Stimulated activated CD8-positive, alpha-beta memory T cell treated with anti-CD3 and anti-CD28 coated beads, Interleukin-7, amount 100 ng/mL, for 48 hours (primary cell): ENCODE measurements around the gene ABCA3.
"Not testable (repeated sequence)": the region's sequence is repeated elsewhere in the genome, so short reads cannot be mapped to it uniquely, and the experiment has no call there.

Source experiments
- DNase-seq, 2 donors: peaks; one replicate each; pipeline ENCODE4 v3.0.0-alpha.2; 2020; ENCODE audit warnings: low read depth in 1 of 2; ENCODE audit errors: extremely low read depth in 1 of 2

The ABCA3 gene

DNA sequence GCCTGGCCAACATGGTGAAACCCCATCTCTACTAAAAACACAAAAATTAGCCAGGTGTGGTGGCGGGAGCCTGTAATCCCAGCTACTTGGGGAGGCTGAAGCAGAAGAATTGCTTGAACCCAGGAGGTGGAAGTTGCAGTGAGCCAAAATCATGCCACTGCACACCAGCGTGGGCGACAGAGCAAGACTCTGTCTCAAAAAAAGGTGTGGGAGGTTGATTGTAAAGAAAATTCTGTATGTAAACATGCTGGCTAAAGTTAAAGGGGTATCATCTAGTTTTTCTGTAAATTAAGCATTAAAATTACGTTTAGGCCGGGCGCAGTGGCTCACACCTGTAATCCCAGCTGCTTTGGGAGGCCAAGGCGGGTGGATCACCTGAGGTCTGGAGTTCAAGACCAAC, 82.0 kb downstream of the ABCA3 start:
- not testable (repeated sequence) for DNase-seq

- no peak for DNase-seq
These were observed 82.8 kb downstream of the ABCA3 start for GRCh38 chr16:2257726-2258125.

DNA sequence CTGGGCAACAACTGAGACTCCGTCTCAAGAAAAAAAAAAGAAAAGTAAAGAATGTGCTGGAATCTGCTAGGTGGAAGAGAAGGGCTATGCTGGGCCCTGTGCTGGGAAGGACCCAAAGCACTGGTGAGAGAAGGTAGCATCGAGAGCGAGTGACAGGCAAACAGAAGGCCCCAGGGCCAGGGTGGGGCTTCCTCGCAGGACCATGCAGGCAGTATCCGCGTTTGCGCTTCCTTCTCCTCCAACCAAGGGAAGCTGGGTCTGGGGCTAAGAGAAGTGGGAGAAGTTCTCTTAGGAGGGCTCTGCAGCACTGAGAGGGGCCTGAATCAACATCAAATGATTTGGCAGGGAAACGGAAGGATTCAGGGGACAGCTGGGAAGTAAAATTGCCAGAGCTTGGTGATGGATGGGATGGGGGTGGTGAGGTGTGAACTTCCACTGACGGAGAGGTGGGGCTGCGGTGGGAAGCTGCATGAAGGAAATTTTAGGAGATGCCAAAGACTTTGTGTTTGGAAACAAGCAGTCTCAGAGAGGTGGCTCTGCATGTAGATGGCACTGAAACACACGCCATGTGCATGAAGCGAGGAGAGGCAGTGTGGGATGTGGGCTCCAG, 83.9 kb downstream of the ABCA3 start:
- no peak for DNase-seq

DNA sequence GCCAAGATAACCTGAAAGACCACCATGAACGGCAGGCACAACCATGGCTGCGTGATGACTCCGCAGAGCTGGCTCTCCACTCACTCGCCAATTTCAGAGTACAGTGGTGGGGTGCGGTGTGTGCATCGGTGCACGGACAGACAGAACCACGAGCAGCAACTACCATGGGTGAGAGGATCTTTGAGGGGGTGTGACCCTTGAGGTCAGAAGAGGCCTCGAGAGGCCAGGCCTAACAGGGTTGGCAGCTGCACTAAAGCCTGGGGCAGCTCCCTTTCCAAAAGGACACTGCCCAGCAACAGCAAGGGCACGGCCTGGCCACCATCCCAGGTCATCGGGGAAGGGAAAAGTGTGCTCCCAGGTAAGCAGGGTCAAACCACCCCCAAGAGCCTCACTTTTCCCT, 87.2 kb downstream of the ABCA3 start:
- no peak for DNase-seq

- DNase-seq = no peak
These were observed 87.8 kb downstream of the ABCA3 start for GRCh38 chr16:2252806-2253148.

DNA sequence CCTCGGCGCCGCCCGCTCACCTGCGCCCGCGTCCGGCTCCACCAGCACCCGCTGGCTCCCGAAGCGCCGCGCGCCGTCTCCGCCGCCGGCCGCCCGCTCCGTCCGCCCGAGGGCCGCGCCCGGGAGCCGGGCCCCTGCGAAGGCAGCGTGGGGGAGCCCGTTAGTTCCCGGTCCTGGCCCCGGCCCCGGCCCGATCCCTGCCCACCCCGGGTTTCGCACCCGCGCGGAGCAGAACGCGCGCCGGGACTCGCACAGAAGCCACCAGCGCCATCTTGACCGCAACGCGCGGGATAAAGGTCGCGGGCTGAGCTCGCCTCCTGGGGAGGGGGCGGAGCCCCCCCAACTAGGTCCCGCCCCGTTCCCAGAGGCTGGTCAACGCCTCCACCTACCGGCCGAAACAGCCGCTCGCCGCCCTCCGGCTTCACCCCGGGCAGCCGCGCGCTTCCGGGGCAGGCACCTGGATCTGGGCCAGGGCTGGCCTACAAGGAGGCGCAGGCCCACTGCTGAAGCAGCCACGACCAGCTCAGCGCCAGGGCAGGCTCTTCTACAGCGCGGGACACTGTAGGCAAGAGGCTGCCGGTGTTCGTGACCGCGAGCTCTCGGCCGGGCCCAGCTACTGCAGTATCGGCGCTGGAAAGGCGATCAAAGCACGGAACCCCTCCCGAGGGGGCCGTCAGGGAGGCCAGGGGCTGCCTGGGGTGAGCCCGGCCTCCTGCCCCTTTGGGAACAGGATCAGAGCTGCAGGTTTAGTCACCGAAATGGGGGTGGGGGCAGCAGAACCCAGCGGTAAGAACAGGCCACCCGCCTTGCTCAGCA, 89.0 kb downstream of the ABCA3 start, which contains the start of gene ECI1:
ECI1 (minus strand) TSS at position 292 of the 816 bp plus-strand sequence; CDS start at position 271, 21 bp downstream.
- peak; percentile 84 to 87 for DNase-seq

DNA sequence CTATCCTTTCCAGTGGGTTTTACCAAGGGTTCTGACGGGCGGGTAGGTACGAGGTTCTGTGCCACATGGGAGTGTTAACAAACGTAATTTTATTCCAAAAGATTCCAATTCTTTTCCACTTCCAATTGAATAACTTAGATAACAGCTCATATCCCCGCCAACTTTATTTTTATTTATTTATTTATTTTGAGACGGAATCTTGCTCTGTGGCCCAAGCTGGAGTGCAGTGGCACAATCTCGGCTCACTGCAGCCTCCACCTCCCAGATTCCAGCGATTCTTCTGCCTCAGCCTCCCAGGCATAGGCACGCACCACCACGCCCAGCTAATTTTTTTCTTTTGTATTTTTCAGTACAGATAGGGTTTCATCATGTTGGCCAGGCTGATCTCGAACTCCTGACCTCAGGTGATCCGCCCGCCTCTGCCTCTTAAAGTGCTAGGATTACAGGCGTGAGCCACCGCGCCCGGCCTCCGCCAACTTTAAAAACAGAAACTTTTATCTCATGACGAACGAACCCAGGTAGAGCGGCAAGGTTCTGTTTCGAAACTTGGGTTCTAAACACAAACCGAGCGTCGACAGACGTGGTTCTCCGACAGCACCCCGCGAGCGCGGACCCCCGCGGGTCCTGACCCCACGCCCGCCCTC, 89.8 kb downstream of the ABCA3 start:
- DNase-seq = no peak

DNA sequence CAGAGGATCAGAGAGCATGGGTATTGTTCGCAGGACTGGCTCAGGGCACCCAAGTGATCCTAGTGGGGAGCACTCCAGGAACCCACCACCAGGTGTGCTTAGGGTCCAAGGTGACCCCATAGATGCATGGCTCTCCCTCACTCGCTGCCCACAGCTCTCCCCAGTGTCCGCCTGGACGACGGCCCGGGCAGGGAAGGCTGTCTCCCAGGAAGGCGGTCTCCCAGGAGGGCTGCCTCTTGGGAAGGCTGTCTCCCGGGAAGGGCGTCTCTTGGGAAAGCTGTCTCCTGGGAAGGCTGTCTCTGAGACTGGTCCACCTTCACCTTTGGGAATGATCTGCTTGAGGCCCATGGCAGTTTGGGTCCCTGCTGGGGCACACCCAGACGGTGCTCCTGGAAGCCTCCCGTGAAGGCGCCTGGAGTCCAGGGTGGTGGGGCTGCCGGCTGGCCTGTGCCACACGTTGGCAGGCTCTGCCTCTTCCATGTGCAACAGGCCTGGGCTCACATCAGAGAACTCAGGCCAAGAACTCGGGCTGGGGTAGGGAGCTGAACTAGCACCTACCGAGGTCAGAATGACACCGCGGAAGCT, 94.1 kb downstream of the ABCA3 start:
- DNase-seq = no peak

- DNase-seq = no peak
These were observed 95.4 kb downstream of the ABCA3 start for GRCh38 chr16:2244926-2245795.

DNA sequence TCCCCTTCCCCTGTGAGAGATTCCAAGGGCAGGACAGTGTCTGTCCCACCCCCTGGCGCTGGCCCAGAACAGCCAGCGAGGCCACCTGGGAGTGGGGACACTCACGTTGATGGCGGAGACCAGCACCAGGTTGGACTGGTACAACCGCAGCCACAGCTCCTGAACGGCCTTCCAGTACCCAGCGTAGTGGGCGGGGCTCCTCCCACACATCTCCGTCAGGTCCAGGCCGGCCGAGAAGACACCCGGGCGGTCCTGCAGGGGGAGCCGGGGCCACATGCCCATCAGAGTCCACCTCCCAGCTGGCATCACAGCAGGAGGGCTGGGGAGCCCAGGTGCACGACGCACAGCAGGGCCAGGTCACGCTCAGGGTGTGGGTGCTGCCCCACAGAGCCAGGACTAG, 96.2 kb downstream of the ABCA3 start:
- DNase-seq = no peak

DNA sequence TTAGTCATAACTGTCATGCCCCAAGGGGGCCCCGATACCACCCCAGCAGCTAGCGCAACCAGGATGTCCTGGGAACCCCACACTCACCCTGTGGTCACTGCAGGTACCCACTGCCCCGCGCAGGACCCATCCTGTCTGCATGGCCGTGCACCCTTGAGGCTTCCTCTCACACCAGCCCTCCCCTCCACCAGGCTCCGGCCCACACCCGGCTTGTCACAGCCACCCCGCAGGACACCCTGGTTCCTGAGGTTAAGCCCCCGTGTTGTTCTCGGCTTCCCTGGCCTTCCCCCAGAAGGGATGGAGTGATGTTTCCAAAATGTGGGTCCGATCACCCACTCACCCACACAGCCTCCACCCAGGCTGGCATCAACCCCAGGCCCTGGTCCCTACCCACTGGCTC, 96.7 kb downstream of the ABCA3 start:
- DNase-seq = no peak

DNA sequence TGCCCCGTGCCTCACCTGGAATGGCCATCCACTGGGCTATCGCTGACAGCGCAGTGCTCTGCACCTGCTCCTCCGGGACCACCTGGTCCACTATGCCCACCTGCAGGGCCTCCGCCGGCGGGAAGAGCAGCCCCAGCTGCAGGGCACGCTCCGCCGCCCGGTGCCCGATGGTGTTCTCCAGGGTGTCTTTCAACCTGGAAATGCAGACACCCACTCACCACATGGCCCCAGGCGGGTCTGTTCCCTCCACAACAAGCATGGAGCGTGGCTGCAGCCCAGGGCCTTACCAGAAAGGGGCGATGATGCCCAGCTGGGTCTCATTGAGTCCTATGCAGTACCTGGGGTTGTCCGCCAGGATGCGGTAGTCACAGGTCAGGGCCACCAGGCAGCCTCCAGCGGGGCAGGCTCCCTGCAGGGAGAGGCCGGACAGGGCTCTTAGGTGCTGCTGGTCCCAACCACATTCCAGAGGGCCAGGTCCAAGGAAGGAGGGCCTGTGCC, 97.4 kb downstream of the ABCA3 start:
- DNase-seq = no peak

GRCh38 chr16:2242598-2242997, 97.9 kb downstream of the ABCA3 start:
- DNase-seq = no peak

DNA sequence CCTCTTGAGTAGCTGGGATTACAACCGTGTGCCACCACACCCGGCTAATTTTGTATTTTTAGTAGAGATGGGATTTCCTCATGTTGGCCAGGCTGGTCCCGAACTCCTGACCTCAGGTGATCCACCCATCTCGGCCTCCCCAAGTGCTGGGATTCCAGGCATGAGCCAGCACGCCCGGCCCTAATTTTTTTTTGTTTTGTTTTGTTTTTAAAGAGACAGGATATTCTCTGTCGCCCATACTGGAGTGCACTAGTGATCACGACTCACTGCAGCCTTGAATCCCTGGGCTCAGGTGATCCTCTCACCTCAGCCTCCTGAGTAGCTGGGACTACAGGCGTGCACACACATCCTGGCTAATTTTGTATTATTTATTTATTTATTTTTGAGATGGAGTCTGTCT, 100.2 kb downstream of the ABCA3 start:
- DNase-seq = not testable (repeated sequence)

- DNase-seq = no peak
These were observed 101.5 kb downstream of the ABCA3 start for GRCh38 chr16:2238838-2239675.

DNA sequence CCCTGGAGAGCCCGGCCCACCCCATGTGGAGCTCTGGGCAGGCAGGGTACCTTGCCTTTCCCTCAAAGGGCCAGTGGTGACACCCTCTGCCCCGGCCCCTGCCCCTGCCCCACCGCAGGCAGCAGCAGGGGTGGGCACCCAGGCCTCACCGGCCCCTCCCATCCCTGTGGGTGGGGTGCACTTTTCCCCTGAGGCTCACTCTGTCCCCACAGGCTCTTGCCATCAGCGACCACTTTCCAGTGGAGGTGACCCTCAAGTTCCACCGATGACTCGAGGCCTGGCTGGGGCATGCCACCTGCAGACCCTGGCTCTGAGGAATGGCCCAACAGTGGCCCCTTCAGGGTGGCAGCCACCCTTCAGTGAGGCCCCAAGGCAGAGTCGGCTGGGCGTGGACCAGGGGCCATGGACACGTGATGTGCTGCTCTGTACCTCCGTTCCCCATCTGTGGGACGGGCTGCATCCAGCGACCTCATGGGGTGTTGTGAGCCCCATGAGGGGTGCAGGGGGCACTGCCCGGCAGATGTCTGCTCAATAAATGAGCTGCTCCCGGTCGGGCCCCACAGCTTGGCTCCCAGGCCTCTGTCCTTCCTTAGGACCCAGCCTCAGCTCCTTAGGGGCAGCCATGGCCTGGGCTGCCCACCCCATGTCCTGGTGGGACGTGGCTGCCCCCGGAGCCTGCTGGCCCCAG, 102.2 kb downstream of the ABCA3 start:
- DNase-seq = no peak

DNA sequence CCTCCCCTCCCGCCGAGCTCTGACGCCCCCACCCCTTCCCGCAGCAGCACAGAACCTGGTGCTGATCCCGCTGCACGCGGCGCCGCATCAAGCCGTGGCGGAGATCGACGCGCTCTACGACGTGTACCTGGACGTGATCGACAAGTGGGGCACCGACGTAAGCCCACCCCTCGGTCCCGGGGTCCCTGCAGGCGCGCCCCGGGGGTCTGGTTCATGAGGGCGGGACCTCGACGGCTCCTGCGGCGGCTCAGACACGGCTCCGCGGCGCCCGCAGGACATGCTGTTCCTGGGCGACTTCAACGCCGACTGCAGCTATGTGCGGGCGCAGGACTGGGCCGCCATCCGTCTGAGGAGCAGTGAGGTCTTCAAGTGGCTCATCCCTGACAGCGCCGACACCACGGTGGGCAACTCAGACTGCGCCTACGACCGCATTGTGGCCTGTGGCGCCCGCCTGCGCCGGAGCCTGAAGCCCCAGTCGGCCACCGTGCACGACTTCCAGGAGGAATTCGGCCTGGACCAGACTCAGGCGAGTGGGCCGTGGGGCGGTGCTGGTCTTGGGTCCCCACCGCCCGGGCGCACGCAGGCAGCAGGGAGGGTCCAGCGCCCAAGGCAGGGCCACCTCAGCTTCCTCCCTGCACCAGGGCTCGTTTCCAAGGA, 102.9 kb downstream of the ABCA3 start:
- no peak for DNase-seq

GRCh38 chr16:2237102-2237482, 103.4 kb downstream of the ABCA3 start:
- no peak for DNase-seq
